Stimulated activated CD4-positive, alpha-beta T cell treated with anti-CD3 and anti-CD28 coated beads, Interleukin-1b, Interleukin-23, amount 100 ng/mL, for 48 hours (primary cell): Measurements from ENCODE around the gene TMEM218.
A peak's percentile ranks its signal among the peaks of the same experiment; 100 is the strongest.

Source experiments
- DNase-seq: peaks from one replicate; pipeline ENCODE4 v3.0.0-alpha.2; 2020

TMEM218 gene

GRCh38 chr11:125111343-125112207 lies at the start of gene TMEM218:
Gene TMEM218, minus strand, starts transcription at chr11:125111626. Its CDS starts 9,385 bp downstream, at chr11:125102241.
- peak; percentile 98 for DNase-seq

GRCh38 chr11:125157953-125158680 lies 46.7 kb upstream of the TMEM218 start:
- no peak for DNase-seq

- no peak for DNase-seq
Observed at GRCh38 chr11:125157118-125157733, 45.8 kb upstream of the TMEM218 start.

- no peak for DNase-seq
Observed at GRCh38 chr11:125156346-125157117, 45.1 kb upstream of the TMEM218 start.

GRCh38 chr11:125155767-125156166 lies 44.3 kb upstream of the TMEM218 start:
- DNase-seq: no peak

GRCh38 chr11:125155100-125155444 lies 43.6 kb upstream of the TMEM218 start:
- no peak for DNase-seq

GRCh38 chr11:125154378-125155099 lies 43.1 kb upstream of the TMEM218 start:
- DNase-seq: no peak

GRCh38 chr11:125153837-125154236 lies 42.4 kb upstream of the TMEM218 start:
- DNase-seq: no peak

- no peak for DNase-seq
Observed at GRCh38 chr11:125148743-125149142, 37.3 kb upstream of the TMEM218 start.

GRCh38 chr11:125148011-125148410 lies 36.6 kb upstream of the TMEM218 start:
- no peak for DNase-seq

GRCh38 chr11:125147280-125147679 lies 35.9 kb upstream of the TMEM218 start:
- no peak for DNase-seq

- DNase-seq: no peak
Observed at GRCh38 chr11:125146232-125146631, 34.8 kb upstream of the TMEM218 start.

- peak; percentile 45 for DNase-seq
Observed at GRCh38 chr11:125141686-125142535, 30.5 kb upstream of the TMEM218 start.

GRCh38 chr11:125141178-125141577 lies 29.8 kb upstream of the TMEM218 start:
- no peak for DNase-seq

- no peak for DNase-seq
Observed at GRCh38 chr11:125140233-125140632, 28.8 kb upstream of the TMEM218 start.

- DNase-seq: no peak
Observed at GRCh38 chr11:125139778-125140177, 28.4 kb upstream of the TMEM218 start.

- no peak for DNase-seq
Observed at GRCh38 chr11:125138966-125139365, 27.5 kb upstream of the TMEM218 start.

- DNase-seq: no peak
Observed at GRCh38 chr11:125136001-125136400, 24.6 kb upstream of the TMEM218 start.

- no peak for DNase-seq
Observed at GRCh38 chr11:125132596-125132995, 21.2 kb upstream of the TMEM218 start.

- no peak for DNase-seq
Observed at GRCh38 chr11:125132071-125132470, 20.6 kb upstream of the TMEM218 start.

- DNase-seq: no peak
Observed at GRCh38 chr11:125129316-125129993, 18.0 kb upstream of the TMEM218 start.
